Measurements from ENCODE around the gene DNAJC5.

The DNAJC5 gene

GRCh38 chr20:63942250-63942951 lies 47.5 kb downstream of the DNAJC5 start:
- no peak for DNase-seq

GRCh38 chr20:63942969-63943807 lies 48.3 kb downstream of the DNAJC5 start:
- no peak for DNase-seq

- DNase-seq: no peak
These were observed 48.8 kb downstream of the DNAJC5 start for GRCh38 chr20:63943808-63944077.

GRCh38 chr20:63944078-63944941 lies 49.4 kb downstream of the DNAJC5 start:
- no peak for DNase-seq

GRCh38 chr20:63945031-63945658 lies 50.2 kb downstream of the DNAJC5 start:
- no peak for DNase-seq

GRCh38 chr20:63945921-63946920 lies 51.3 kb downstream of the DNAJC5 start:
- DNase-seq: no peak

- DNase-seq: no peak
These were observed 52.2 kb downstream of the DNAJC5 start for GRCh38 chr20:63946986-63947637.

- DNase-seq: no peak
These were observed 52.9 kb downstream of the DNAJC5 start for GRCh38 chr20:63947638-63948456.

- no peak for DNase-seq
These were observed 55.9 kb downstream of the DNAJC5 start for GRCh38 chr20:63950701-63951397.

GRCh38 chr20:63951398-63952209 lies 56.7 kb downstream of the DNAJC5 start:
- no peak for DNase-seq

GRCh38 chr20:63952210-63952535 lies 57.2 kb downstream of the DNAJC5 start:
- no peak for DNase-seq

- no peak for DNase-seq
These were observed 57.8 kb downstream of the DNAJC5 start for GRCh38 chr20:63952769-63953168.

GRCh38 chr20:63953764-63954429 lies 59.0 kb downstream of the DNAJC5 start:
- no peak for DNase-seq

- DNase-seq: peak; percentile 53
These were observed 60.4 kb downstream of the DNAJC5 start for GRCh38 chr20:63955281-63955826.

- DNase-seq: peak; percentile 96
These were observed 61.1 kb downstream of the DNAJC5 start, which contains the start of gene UCKL1 for GRCh38 chr20:63955827-63956663. UCKL1 (minus strand) TSS chr20:63956416; CDS start chr20:63956372, 44 bp downstream.

- no peak for DNase-seq
These were observed 61.7 kb downstream of the DNAJC5 start for GRCh38 chr20:63956664-63957003.
